Upper lobe of left lung (tissue), 4 donors: ENCODE data around the gene H2AZ1.

ENCODE experiments used
- POLR2A ChIP-seq, 4 donors: fragments of 450-650 bp; IDR thresholded peaks; one replicate each; pipeline ENCODE4 v1.5.1; 2016 to 2017; ENCODE audit warnings: antibody characterized with exemption in 4 of 4, mild to moderate bottlenecking in 2 of 4
- POLR2AphosphoS5 ChIP-seq, 2 donors: sonication (generic); formaldehyde crosslinking; IDR thresholded peaks; one replicate each; pipeline ENCODE4 v1.5.1; 2017; ENCODE audit warnings: antibody characterized with exemption in 2 of 2
- TF ChIP-seq, protein P1 (sequence below), 6 experiments: fragments of 450-650 bp in 4 of 6; fragments of 200-600 bp in 2 of 6; sonication (generic) in 2 of 6; IDR thresholded peaks; one replicate each; pipeline ENCODE4 v1.5.1; 2016 to 2019; ENCODE audit warnings: antibody characterized with exemption in 6 of 6

DNA sequence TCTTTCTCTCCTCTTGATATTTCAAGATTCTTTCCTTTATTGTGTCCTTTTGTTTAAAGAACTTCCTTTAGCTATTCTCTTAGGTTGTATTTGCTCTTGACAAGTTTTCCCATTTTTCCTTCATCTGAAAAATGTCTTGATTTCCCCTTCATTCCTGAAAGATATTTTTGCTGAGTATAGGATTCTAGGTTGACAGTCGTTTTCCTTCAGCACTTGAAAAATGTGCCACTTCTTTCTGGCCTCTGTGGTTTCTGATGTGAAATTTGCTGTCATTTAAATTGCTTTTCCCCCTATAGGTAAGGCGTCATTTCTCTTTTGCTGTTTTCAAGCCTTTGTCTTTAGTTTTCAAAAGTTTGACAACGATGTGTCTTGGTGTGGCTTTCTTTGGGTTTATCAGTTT is 32.5 kb downstream of the H2AZ1 start:
- TF ChIP-seq POLR2A (IDR thresholded peaks at IDR 0.05): no peak
- TF ChIP-seq, protein P1, sequence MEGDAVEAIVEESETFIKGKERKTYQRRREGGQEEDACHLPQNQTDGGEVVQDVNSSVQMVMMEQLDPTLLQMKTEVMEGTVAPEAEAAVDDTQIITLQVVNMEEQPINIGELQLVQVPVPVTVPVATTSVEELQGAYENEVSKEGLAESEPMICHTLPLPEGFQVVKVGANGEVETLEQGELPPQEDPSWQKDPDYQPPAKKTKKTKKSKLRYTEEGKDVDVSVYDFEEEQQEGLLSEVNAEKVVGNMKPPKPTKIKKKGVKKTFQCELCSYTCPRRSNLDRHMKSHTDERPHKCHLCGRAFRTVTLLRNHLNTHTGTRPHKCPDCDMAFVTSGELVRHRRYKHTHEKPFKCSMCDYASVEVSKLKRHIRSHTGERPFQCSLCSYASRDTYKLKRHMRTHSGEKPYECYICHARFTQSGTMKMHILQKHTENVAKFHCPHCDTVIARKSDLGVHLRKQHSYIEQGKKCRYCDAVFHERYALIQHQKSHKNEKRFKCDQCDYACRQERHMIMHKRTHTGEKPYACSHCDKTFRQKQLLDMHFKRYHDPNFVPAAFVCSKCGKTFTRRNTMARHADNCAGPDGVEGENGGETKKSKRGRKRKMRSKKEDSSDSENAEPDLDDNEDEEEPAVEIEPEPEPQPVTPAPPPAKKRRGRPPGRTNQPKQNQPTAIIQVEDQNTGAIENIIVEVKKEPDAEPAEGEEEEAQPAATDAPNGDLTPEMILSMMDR (IDR thresholded peaks at IDR 0.05): no peak
- TF ChIP-seq POLR2AphosphoS5 (IDR thresholded peaks at IDR 0.05): no peak
